Coronary artery (tissue), 2 donors: ENCODE data around the gene DRGX.

ENCODE experiments used
- DNase-seq: peaks from one replicate; pipeline ENCODE4 v3.0.0-alpha.2; 2017; ENCODE audit warnings: low spot score
- H3K27ac ChIP-seq, 2 donors: fragments of 200-600 bp; sonication (generic); one replicate each; pipeline ENCODE4 v1.5.1; 2016 to 2019
- H3K4me3 ChIP-seq: fragments of 200-600 bp; sonication (generic); 2 replicates; pipeline ENCODE4 v1.5.1; 2016; ENCODE audit warnings: mild to moderate bottlenecking, moderate library complexity
- CTCF ChIP-seq: fragments of 200-600 bp; sonication (generic); IDR thresholded peaks from one replicate; pipeline ENCODE4 v1.5.1; 2019; ENCODE audit warnings: antibody characterized with exemption

Gene DRGX

GRCh38 chr10:49382226-49382625, 13.7 kb downstream of the DRGX start:
- DNase-seq = peak; percentile 50
- TF ChIP-seq CTCF = no peak

GRCh38 chr10:49381111-49381900, 14.6 kb downstream of the DRGX start:
- no peak overlapping the region for H3K4me3 ChIP-seq
- DNase-seq = peak; percentile 58
- H3K27ac ChIP-seq = no peak overlapping the region
- no peak for TF ChIP-seq CTCF

More at GRCh38 chr10:49382226-49382625, 13.7 kb downstream of the DRGX start:
- Histone ChIP-seq H3K27ac (no peak overlapping the region), H3K4me3 (no peak overlapping the region)

GRCh38 chr10:49379596-49380410, 16.1 kb downstream of the DRGX start:
- TF ChIP-seq CTCF = no peak
- H3K4me3 ChIP-seq = no peak overlapping the region
- no peak overlapping the region for H3K27ac ChIP-seq
- DNase-seq = peak; percentile 69

- peak; percentile 36 for DNase-seq
- Histone ChIP-seq H3K4me3 (no peak overlapping the region), H3K27ac (no peak overlapping the region)
- no peak for TF ChIP-seq CTCF
Observed at GRCh38 chr10:49377256-49377655, 18.6 kb downstream of the DRGX start.

- Histone ChIP-seq H3K27ac (no peak overlapping the region), H3K4me3 (no peak overlapping the region)
- no peak for TF ChIP-seq CTCF
- DNase-seq = peak; percentile 54
Observed at GRCh38 chr10:49375611-49376010, 20.3 kb downstream of the DRGX start.

- H3K4me3 ChIP-seq = no peak overlapping the region
- TF ChIP-seq CTCF = no peak
Observed at GRCh38 chr10:49374740-49375139, 21.1 kb downstream of the DRGX start.

GRCh38 chr10:49373361-49373760, 22.5 kb downstream of the DRGX start:
- TF ChIP-seq CTCF = no peak
- Histone ChIP-seq H3K4me3 (no peak overlapping the region), H3K27ac (no peak overlapping the region)
- no peak for DNase-seq

More at GRCh38 chr10:49374740-49375139, 21.1 kb downstream of the DRGX start:
- H3K27ac ChIP-seq = no peak overlapping the region
- DNase-seq = no peak
